NCI-H748 (cell line): ENCODE data around the gene AP1G1.

Experiments
- DNase-seq: peaks from one replicate; lab custom pipeline; 2025; ENCODE audit not compliant: unreplicated experiment; lab: John Stamatoyannopoulos, UW

AP1G1 gene

GRCh38 chr16:71758293-71758760 lies 50.3 kb downstream of the AP1G1 start:
- no peak for DNase-seq

DNA sequence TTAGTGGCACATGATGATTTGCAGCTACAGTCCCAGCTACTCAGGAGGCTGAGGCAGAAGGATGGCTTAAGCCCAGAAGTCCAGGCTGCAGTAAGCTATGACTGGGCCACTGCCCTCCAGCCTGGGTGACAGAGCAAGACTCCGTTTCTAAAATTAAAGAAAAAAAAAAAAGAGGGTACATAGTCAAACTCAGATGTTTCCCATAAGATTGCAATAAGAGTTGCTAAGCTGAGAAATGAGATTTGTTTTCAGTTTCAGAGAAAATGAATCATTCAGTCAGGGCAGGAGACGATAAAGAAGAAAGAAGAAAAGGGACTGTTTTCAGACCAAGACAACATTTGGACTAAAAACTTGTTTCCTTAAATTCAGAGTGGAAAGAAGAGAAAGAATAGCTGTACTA lies 54.0 kb downstream of the AP1G1 start:
- DNase-seq, result no peak

GRCh38 chr16:71754108-71754507 lies 54.5 kb downstream of the AP1G1 start:
- no peak for DNase-seq

GRCh38 chr16:71748226-71748625 lies 60.4 kb downstream of the AP1G1 start:
- DNase-seq, result no peak

DNA sequence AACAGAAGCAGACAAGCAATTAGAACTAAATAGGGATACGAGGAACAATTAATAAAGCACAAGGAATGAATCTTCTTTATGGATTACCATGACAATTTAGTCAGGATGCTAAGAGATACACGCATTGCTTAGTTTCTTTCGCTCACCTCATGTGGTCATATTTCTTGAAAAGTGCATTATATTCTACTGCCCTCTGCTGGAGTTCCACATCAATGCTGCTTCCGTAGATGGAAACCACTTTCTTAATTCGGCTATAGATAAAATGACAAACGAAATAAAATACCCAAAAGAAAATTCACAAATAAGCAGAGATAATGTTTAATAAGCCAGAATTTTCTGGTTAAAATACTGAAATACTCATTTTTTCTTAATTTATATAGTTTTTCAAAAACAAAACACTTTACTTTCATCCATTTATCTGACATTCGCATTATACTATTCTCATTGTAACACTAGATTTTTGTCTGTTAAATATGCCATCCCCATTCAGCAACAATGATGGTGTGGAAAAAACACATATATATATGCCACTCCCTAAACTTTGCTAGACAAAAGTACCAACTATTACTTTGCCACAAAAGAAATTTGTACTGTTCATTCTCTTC lies 62.1 kb downstream of the AP1G1 start:
- peak; percentile 10 for DNase-seq

DNA sequence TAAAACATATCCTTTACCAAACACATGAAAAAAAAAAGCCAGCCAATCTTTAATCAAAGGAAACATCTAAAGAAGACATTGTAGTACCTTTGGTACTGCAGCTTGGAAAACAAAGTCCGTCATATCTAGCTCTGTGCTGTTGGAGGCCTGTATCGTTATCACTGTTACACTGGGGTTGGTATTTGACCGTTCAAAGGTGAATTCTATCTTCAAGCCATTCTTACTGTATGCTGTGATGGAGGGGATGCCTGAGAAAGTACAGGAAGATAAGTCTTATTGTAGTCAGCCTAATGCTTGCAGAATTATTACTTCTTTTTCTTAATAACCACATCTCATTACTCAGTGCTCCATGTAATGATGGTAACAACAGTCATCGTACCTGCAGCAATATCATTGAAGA lies 69.8 kb downstream of the AP1G1 start:
- no peak for DNase-seq

DNA sequence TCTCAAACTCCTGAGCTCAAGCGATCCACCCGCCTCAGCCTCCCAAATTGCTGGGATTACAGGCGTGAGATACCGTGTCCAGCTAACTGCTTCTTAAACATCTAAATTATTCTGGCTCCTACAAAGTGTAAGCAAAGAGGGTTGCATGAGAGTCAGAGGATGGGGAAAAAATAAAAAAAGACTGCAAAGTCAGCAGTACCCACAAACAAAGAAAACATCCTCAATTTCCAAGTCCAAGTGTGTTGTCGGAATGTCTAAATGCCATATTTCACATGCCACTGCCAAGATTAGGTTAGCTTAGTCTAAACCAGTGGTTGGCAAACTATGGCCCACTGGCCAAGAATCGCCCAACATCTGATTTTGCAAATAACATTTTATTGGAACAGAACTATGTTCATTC lies 71.1 kb downstream of the AP1G1 start:
- DNase-seq, result no peak

GRCh38 chr16:71734511-71734910 lies 74.1 kb downstream of the AP1G1 start:
- no peak for DNase-seq

- DNase-seq, result no peak
Measured at GRCh38 chr16:71732587-71732986, 76.0 kb downstream of the AP1G1 start.

GRCh38 chr16:71727551-71728324 lies 80.9 kb downstream of the AP1G1 start:
- DNase-seq, result no peak

GRCh38 chr16:71726476-71727315 lies 81.9 kb downstream of the AP1G1 start:
- no peak for DNase-seq

DNA sequence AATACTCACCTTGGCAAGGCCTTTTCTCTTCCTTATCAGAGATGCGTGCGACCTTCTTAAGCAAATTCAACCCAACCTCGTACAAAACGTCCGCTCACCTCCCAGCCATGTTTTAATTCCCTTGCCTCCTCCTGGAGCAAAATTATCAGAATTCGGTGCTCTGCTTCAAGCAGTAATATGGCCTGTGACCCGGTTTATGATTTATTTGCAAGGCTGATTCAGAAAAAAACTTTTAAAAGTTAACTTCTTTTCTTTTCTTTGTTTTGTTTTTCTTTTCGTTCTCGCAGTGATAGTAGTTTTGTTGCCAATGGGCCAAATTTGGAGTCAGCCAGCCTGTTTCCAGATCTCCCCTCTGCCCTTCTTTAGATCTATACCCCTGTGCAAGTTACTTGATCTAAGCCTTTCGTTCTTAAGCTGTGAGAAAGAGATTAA lies 84.3 kb downstream of the AP1G1 start, which contains the start of gene PHLPP2:
Gene PHLPP2, minus strand, starts transcription at position 382 of the 432 bp plus-strand sequence. CDS start 9,906 bp downstream, outside the sequence.
- DNase-seq, result no peak

GRCh38 chr16:71723537-71724319 lies 84.9 kb downstream of the AP1G1 start:
- peak; percentile 82 for DNase-seq

DNA sequence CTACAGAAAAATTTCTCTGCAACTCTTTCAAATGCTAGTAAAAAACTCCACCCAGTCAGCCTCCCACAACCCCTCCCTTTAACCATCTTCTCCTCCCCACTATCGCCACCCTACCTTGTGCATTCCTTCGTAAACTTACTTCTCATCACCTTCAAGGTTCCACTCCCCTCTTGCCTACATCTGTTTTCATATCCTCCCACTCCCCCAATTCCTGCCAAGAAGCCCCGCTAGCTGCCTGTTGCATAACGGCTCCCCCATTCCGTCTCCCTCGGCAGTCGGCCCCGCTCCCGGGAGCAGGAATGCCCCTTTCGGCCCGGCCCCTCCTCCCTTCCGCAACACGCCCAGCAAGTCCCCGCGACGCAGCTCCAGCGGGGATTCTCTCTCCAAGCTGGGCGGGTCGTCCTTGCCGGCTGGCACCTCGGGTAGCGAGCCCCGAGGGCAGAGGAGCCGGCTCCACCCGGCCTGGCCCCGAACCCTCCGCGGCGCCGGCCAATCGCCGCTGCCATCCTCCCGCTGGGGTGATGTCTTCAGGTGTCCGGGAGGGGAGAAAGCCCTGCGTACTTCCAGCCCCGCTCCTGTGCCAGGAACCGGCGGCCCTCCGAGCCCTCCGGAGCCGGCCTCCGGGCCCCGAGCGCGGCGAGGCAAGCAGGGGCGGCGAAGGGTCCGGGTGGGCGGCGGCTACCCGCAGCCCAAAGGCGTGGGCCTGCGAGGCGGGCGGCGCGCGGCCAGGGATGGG lies 85.7 kb downstream of the AP1G1 start:
- DNase-seq, result peak; percentile 82

- DNase-seq, result no peak
Measured at GRCh38 chr16:71721066-71721740, 87.4 kb downstream of the AP1G1 start.

GRCh38 chr16:71712501-71712900 lies 96.1 kb downstream of the AP1G1 start:
- DNase-seq, result no peak

DNA sequence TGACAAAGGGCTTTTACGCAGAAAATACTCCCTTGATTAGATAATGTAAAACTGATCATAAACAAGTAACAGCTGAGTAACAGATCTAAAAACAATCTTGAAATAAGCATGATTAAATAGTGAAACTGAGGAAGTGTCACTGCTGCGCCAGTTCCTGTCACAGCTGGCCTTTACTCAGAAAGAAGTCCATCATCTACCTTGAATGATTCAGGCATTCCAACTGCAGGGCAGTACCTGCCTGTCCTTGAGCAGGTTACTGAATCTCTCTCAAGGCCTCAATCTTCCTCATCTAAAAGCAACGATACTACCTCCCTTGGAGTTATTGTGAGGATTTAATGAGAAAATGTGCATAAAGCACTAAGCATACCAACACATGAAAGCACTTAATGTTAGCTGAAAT lies 96.8 kb downstream of the AP1G1 start:
- DNase-seq, result no peak

- DNase-seq, result no peak
Measured at GRCh38 chr16:71709229-71709781, 99.3 kb downstream of the AP1G1 start.

DNA sequence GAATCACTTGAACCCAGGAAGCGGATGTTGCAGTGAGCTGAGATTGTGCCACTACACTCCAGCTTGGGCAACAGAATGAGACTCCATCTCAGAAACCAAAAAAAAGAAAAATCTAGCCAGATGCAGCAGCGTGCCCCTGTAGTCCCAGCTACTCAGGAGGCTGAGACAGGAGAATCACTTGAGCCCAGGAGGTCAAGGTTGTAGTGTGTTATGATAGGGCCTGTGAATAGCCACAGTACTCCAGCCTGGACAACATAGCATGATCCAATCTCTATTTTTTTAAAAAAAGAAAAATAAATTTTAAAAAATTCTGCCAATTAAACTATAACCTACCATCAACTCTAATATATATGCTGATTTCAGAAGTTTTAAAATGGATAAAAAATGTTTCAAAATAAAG lies 99.9 kb downstream of the AP1G1 start:
- DNase-seq, result no peak
